Activated CD8-positive, alpha-beta memory T cell treated with anti-CD3 and anti-CD28 coated beads, Interleukin-2, amount 50 U/mL, for 4 hours (primary cell): ENCODE results near the gene PHLDA3.

Experiments
- DNase-seq: peaks from one replicate; pipeline ENCODE4 v3.0.0-alpha.2; 2020

The PHLDA3 gene

DNA sequence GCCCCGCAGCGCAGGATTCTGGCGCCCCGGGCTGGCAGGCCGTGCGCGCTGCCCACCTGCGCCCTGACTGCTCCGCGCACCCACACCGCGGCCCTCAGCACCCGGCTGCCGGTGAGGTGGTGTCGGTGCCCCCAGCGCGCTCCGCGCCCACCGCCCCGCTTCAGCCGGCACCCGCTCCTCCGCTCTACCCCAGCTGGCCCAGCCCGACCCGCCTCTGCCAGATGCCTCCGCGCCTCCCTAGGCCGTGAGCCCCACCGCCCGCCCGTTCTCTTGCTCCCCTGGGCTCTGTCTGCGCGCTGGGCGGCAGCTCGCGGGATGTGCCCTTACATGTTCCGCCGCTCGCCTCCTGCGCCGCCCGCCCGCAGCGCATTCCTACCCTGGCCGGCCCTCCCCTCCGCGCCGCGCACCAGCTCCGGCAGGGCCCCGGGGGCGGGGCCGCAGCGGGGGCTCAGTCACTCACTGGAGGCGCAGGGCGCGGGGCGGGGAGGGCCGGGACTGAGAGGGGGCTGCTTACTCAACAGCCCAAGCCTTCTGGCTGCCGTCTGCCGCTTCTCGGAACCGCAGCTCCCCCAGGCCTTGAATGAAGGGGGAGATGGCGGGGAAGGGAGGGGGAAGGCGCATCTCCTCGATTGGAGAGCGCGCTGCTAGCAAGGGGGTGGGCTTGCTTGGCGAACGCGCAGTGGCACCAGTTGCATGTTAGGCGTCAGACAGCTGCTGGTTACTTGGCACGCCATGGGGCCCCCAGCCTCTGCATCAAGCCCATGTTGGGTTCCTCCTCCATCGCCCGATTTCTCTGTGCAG, at the start of gene PHLDA3:
Gene PHLDA3, minus strand, starts transcription at position 345 of the 801 bp plus-strand sequence. CDS start 402 bp downstream, outside the sequence.
- DNase-seq: peak; percentile 31

DNA sequence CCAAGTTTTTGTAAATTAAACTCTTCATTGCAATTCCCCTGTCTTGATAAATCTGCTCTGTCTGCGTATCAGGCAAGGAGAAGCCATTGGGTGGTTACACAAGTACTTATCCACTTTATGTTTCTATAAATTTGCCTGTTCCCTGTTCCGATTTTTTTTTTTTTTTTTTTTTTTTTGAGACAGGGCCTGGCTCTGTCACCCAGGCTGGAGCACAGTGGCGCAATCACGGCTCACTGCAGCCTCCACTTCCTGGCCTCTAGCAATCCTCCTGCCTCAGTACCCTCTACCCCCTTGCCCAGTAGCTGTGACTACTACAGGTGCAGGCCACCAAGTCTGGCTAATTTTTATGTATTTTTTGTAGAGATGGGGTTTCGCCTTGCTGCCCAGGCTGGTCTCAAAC, 49.1 kb upstream of the PHLDA3 start:
- no peak for DNase-seq

DNA sequence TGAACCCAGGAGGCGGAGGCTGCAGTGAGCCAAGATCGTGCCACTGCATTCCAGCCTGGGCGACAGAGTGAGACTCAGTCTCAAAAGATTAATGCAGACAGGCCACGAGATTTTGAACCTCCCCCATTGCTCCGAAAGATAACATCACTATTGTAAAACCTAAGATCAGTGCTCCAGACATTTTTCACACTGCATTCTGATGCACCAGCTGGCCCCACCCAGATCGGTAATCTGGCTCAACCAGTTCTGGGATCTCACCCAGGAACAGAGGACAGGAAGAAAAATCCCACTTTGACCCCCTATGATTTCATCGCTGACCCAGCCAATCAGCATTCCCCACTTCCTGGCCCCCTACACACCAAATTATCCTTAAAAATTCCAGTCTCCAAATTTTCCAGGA, 48.6 kb upstream of the PHLDA3 start:
- DNase-seq: no peak

GRCh38 chr1:201516511-201517127, 47.6 kb upstream of the PHLDA3 start:
- DNase-seq: no peak

- no peak for DNase-seq
Measured at GRCh38 chr1:201515895-201516294, 46.9 kb upstream of the PHLDA3 start.

GRCh38 chr1:201515062-201515750, 46.2 kb upstream of the PHLDA3 start:
- DNase-seq: no peak

- no peak for DNase-seq
Measured at GRCh38 chr1:201514466-201514865, 45.5 kb upstream of the PHLDA3 start.

DNA sequence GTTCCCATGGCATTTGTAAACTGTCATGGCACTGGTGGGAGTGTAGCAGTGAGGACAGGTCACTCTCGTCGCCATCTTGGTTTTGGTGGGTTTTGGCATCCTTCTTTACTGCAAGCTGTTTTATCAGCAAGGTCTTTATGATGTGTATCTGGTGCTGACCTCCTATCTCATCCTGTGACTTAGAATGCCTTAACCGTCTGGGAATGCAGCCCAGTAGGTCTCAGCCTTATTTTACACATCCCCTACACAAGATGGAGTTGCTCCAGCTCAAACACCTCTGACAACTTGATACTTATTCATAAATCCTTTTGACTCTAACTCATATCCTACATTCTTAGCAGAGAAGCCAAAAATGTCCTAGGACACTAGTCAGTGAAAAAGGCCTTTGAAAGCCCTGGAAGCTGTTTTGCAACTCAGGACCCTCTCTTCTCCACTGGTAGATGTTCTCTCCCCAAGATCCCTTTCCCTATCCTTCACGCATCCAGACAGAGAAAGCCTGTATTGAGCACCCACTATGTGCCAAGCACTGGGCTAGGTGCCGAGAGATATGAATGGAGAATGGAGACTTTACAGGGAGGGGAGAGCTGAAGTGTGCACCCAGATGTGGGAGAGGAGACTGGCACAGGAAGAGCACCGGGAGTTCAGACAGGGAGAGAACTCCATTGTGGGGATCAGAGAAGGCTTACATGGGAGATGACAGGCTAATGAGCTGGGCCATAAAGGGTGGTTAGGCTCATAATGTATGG, 44.7 kb upstream of the PHLDA3 start:
- no peak for DNase-seq

GRCh38 chr1:201511941-201512539, 43.1 kb upstream of the PHLDA3 start:
- DNase-seq: no peak

DNA sequence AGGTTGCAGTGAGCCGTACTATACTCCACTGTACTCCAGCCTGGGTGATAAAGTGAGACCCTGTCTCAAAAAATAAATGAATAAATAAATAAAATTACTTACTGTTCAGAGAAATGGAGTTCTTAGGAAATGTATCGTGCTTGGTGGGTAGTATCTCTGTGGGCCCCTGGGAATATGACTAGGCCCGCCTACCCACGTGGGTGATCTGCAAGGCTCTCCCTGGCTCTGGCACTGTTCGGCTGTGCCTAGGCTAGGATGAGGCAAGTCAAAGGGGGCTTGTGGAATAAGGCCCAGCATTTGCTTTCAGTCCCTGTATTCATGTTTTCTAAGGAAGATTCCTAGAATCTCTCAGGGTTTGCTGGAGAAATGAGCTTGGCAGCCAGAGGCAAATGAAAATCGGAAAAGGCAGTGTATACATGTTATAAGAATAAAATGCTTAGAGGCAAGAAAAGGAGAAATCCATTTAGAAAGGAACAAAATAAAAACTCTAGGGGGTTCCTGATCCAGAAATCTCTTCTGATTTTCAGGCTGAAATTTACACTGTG, 42.5 kb upstream of the PHLDA3 start:
- DNase-seq: no peak

DNA sequence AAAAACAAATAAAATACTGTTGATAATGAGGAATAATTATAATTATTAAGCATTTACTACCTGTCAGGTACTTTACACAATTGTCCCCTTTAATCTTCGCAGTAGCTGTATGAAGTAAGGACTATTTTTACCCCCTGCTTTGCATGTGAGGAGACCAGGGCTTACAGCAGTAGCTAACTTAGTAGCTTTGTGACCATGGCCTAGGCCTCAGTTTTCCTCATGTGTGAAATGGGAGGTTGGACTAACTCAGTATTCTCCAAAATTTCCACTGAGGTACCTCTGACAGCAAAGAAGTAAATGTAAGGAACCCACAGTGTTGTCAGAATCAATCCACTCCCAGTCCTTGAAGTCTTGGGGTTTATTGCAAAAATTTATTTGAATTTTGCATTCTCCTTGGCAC, 41.7 kb upstream of the PHLDA3 start:
- no peak for DNase-seq

DNA sequence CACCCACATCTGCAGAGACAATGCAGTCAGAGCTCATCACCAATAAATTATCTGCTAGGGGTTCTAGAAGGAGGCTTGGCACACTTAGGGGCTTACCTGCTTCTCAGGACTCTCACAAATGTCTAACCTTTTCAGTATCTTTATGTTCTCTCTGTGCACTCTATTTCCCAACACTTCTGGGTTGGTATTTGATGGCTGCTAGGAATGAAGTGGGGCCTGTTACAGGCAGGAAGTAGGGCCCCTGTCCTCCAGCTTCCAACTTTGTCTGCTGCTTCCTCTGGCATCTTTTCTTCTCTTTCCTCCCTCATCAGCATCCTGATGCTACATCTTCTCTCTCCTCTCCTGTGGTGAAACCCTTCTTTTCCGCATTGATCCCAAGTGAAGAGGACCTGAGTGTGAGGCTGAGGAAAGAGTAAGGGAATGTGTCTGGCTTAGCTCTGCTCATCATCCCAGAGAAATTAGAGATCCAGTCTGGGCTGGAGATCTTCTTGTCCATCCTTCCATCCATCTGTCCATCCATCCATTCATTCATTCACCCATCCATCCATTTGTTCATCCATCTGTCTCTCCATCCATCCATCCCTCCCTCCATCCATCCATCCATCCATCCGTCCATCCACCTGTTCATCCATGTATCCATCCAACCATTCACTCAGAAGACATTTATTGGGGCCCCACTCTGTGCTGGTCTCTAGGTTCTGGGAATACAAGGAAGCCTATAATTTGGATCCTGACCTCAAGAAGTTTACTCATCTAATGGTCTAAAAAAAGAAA, 40.8 kb upstream of the PHLDA3 start:
- DNase-seq: no peak

- no peak for DNase-seq
Measured at GRCh38 chr1:201508809-201509208, 39.8 kb upstream of the PHLDA3 start.

- DNase-seq: no peak
Measured at GRCh38 chr1:201507360-201507675, 38.3 kb upstream of the PHLDA3 start.

DNA sequence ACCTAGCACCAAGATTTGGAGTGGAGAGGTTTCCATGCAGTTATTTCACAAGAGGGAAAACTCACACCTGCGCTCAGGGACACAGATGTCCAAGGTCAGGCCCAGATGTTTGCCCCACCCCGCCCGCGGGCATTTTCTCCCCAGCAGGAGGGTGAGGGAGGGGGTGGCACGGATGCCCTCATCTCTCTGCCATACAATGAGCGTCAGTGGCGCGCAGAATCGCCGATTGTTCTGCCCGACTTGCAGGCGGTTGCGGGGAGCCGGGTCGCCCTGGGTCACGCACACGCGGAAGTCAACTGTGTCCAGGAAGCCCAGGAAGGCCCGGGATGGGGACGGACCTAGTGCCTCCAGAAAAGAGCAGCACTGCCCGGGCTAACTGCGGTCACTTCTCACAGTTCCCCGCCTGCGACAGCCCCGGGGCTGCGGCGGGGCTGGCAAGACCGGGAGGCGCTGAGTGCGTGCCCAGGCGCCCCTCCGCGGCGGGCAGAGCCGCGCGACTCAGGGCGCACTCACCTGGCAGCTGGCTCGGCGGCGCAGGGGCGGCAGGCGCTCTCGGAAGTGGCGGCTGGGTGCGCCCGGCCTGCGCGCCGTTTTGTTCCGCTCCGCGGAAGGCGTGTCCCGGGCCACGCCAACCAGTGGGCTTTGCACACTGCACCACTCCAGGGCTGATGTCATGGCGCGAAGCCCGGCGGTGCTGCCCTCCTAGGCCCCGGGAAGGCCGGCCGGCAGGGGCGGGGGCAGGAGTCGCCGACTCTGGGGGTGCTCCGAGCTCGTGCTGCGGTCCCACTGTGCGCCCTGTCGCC, 37.8 kb upstream of the PHLDA3 start, which contains the start of gene CSRP1:
Gene CSRP1, minus strand, starts transcription at position 567 of the 803 bp plus-strand sequence. CDS start 10,820 bp downstream, outside the sequence.
- peak; percentile 82 for DNase-seq

GRCh38 chr1:201506092-201506491, 37.1 kb upstream of the PHLDA3 start:
- no peak for DNase-seq

GRCh38 chr1:201505503-201505890, 36.5 kb upstream of the PHLDA3 start:
- no peak for DNase-seq

GRCh38 chr1:201504799-201505502, 36.0 kb upstream of the PHLDA3 start:
- no peak for DNase-seq

DNA sequence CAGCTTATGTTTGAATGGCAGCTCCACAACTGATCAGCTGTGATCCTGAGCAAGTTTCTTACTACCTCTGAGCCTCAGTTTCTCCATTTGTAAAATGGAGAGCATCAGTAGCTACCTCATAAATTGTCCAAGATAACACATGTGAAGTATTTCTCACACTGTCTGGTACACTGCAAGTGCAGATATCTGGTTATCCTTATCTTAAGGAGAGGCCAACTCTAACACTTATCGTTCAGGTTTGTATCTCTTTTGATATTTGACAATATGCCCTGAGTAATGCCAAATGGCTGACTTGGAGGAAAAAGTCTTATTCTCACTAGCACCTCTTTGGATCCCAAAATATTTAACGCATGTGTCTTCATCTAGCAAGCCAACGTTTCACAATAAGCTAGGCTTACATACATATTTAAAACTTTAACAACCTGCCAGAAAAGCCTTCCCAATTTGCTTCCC, 35.2 kb upstream of the PHLDA3 start:
- DNase-seq: no peak
